ENCODE data around the gene OAS2. TPM values are rescaled to one million over a fixed set of nuclear protein-coding genes. Genes with fewer than 3 reads are reported as not detected.

Gene OAS2, protein sequence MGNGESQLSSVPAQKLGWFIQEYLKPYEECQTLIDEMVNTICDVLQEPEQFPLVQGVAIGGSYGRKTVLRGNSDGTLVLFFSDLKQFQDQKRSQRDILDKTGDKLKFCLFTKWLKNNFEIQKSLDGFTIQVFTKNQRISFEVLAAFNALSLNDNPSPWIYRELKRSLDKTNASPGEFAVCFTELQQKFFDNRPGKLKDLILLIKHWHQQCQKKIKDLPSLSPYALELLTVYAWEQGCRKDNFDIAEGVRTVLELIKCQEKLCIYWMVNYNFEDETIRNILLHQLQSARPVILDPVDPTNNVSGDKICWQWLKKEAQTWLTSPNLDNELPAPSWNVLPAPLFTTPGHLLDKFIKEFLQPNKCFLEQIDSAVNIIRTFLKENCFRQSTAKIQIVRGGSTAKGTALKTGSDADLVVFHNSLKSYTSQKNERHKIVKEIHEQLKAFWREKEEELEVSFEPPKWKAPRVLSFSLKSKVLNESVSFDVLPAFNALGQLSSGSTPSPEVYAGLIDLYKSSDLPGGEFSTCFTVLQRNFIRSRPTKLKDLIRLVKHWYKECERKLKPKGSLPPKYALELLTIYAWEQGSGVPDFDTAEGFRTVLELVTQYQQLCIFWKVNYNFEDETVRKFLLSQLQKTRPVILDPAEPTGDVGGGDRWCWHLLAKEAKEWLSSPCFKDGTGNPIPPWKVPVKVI
- 100 to 1,000 TPM; 327 to 331 TPM for total RNA-seq

DNA sequence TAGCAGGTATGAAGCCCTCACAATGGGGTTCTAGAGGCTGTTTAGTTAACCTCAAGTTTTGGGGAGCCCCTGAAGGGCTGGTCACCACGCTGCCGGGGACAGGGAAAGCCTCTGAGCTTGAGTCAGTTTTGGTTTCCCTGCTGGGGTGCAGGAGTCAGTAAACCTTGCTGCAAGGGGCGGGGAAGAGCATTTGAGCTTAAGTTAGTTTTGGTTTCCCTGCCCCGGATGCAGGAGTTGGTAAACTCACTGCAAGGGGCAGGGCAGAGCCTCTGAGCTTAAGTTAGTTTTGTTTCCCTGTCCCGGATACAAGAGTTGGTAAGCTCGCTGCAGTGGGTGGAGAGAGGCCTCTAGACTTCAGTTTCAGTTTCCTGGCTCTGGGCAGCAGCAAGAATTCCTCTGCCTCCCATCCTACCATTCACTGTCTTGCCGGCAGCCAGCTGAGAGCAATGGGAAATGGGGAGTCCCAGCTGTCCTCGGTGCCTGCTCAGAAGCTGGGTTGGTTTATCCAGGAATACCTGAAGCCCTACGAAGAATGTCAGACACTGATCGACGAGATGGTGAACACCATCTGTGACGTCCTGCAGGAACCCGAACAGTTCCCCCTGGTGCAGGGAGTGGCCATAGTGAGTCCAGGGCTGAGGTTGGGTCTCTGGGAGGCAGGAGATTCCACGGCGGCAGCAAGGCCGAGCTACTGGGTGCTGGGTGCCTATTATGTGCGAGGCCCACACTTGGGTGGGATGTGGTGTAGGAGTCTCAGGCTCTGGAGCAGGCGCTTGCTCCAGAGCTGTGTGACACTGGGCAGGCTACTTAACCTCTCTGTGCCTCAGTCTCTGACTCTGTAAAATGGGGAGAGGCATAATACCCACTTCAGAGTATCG is at the start of gene OAS2:
TSS of gene OAS2 (plus strand) at position 357 of the 878 bp plus-strand sequence. CDS start at position 447, 90 bp downstream.
- ChIA-PET POLR2A (interaction anchor here (0.7 to 7.4 kb wide), 37 partner anchors 9 to 1292 kb away, joined by 3 to 183 read pairs (median 4); partner anchors contain the start of genes DDX54, MAPKAPK5, OAS1 and OAS3), CTCF (interaction anchor here (0.6 to 3.3 kb wide), 11 partner anchors 10 to 207 kb away, joined by 3 to 69 read pairs (median 6); partner anchors contain the start of genes DDX54, OAS1, OAS3 and RITA1)
- H3K4me1 Mint-ChIP-seq = peaks cover 43% of the 10 kb centered on the region
- peak within 1 kb of the TSS; percentile 100 for H3K27ac Mint-ChIP-seq
- peak within 1 kb of the TSS; percentile 87 for H3K4me3 Mint-ChIP-seq
- H3K36me3 Mint-ChIP-seq (ENCODE audit: low read depth) = peaks cover 54% of the 10 kb centered on the region
- peak; percentile 91 for DNase-seq
- no peaks in the 10 kb centered on the region for H3K27me3 Mint-ChIP-seq
- H3K9me3 Mint-ChIP-seq = peaks cover 20% of the 10 kb centered on the region

DNA sequence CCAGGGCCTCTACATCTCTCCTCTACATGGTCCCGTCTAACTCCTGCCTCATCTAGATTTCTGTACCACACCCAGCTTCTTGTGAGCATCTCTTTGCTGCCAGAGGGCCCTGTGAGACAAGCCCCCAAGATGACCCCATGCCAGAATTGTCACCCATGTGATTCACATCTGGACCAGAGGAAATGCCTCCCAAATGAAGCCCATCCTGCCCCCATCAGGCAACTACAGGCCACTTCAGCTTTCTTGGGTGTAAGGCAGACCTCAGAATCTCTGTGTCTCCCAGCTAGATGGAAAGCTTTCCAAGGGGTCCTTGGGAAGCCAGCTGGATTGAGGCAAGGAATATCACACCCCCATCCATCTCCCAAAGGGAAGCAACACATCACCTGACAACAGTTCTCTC is 49.3 kb upstream of the OAS2 start:
- ChIA-PET POLR2A (interaction anchor here (2.2 kb wide), 1 partner anchor 22 kb away, joined by 7 read pairs; the partner anchor contains the start of gene OAS1), CTCF (no interaction called here)
- H3K4me1 Mint-ChIP-seq = no peaks in the 10 kb centered on the region
- H3K27me3 Mint-ChIP-seq = no peaks in the 10 kb centered on the region
- DNase-seq = no peak
- no peak overlapping the region for H3K27ac Mint-ChIP-seq
- H3K36me3 Mint-ChIP-seq (ENCODE audit: low read depth) = peaks cover 20% of the 10 kb centered on the region
- no peak overlapping the region for H3K4me3 Mint-ChIP-seq
- H3K9me3 Mint-ChIP-seq = no peaks in the 10 kb centered on the region

DNA sequence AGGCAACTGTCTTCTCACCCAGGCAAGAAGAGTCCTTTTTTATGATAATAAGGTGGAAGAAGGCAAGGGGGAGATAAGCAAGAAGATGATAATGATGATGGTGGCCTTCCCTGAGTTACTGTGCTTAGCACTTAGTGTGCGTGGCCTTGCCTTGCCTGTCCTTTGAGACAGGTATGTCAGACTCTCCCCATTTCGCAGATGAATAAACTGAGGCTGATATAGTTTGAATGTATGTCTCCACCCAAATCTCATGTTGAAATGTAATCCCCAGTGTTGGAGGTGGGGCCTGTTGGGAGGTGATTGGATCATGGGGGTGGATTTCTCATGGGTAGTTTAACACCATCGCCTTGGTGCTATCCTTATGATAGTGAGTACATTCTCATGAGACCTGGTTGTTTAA is 48.6 kb upstream of the OAS2 start:
- Mint-ChIP-seq H3K27me3 (no peaks in the 10 kb centered on the region), H3K4me1 (peaks cover 3% of the 10 kb centered on the region), H3K9me3 (no peaks in the 10 kb centered on the region), H3K36me3 (ENCODE audit: low read depth) (peaks cover 16% of the 10 kb centered on the region), H3K4me3 (no peak overlapping the region), H3K27ac (no peak overlapping the region)
- ChIA-PET CTCF (no interaction called here), POLR2A (no interaction called here)
- DNase-seq = no peak

DNA sequence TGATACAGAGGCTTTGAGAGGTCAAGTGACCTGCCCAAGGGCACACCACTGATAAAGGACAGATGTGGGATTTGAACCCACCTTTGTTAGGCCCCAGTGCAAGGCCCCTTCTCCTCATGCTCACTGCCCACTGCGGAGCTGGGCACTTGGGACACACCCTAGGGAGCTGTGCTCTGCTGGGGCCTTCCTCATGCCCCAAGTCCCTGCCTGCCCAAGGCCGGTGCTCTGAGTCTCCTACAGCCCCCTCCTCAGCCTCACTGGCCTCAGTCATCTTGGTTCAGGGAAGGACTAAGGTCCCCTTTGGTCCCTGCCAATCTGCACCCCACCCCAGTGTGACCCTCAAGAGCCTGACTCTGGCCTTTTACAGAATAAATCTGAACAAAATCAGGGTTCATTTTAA is 48.0 kb upstream of the OAS2 start:
- Mint-ChIP-seq H3K36me3 (ENCODE audit: low read depth) (peaks cover 10% of the 10 kb centered on the region), H3K27ac (no peak overlapping the region), H3K27me3 (no peaks in the 10 kb centered on the region), H3K4me1 (peaks cover 5% of the 10 kb centered on the region), H3K4me3 (no peak overlapping the region), H3K9me3 (no peaks in the 10 kb centered on the region)
- POLR2A ChIA-PET = interaction anchor here (1.4 to 2.0 kb wide), 2 partner anchors 9 to 23 kb away, joined by 3 to 12 read pairs; partner anchors contain the start of gene OAS1
- CTCF ChIA-PET = no interaction called here
- DNase-seq = no peak

DNA sequence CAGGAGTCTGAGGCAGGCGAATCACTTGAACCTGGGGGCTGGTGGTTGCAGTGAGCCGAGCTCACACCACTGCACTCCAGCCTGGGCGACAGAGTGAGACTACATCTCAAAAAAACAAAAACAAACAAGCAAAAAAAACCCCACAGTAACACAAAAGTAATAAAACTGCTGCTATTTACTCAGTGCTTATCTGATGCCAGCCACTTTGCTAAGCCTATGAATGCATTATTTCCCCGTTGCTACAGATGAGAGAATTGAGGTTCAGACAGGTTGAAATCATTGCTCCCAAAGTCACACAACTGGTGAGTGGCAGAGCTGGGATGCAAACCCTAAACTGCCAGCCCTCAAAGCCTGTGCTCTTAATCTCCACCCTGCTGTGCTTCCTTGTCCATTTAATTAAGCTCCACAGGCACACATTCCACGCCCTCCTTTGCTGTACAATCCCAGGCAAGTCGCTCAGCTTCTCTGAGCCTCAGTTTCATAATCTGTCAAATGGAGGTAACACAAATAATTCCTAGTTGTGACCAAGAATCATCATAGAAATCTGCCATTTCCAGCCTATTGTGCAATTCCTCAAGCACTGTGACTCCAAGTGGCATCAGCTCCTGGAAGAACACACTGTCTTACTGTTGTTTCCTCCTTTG is 45.7 kb upstream of the OAS2 start:
- POLR2A ChIA-PET = interaction anchor here (1.4 to 3.6 kb wide), 2 partner anchors 26 to 46 kb away, joined by 9 to 15 read pairs; partner anchors contain the start of genes OAS1 and OAS2

DNA sequence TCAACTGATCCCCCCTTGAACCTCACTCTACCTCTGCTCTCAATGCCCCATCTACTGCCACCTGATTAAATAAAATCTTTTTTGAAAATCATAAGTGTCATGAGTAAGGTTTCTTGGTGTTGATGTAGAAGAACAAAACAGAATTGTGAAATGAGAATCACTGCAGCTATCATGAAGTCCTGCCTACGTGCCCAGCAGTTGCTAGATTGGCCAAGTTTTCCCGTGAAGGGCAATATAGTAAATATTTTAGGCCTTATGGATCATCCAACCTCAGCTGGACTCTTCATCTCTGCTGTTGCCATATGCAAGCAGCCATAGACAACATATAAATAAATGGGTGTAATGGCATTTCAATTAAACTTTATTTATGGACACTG is 45.2 kb upstream of the OAS2 start:
- H3K27me3 Mint-ChIP-seq = no peaks in the 10 kb centered on the region
- peaks cover 5% of the 10 kb centered on the region for H3K36me3 Mint-ChIP-seq (ENCODE audit: low read depth)
- H3K27ac Mint-ChIP-seq = no peak overlapping the region
- ChIA-PET POLR2A (interaction anchor here (1.4 to 3.6 kb wide), 2 partner anchors 27 to 45 kb away, joined by 9 to 15 read pairs; partner anchors contain the start of genes OAS1 and OAS2), CTCF (interaction anchor here (1.2 to 1.6 kb wide), 2 partner anchors 33 to 60 kb away, joined by 3 to 8 read pairs; no protein-coding TSS in a partner anchor)
- H3K9me3 Mint-ChIP-seq = no peaks in the 10 kb centered on the region
- H3K4me3 Mint-ChIP-seq = no peak overlapping the region
- DNase-seq = no peak
- H3K4me1 Mint-ChIP-seq = peaks cover 25% of the 10 kb centered on the region

More for the DNA sequence above, 45.7 kb upstream of the OAS2 start:
- no peak for DNase-seq
- no peak overlapping the region for H3K27ac Mint-ChIP-seq
- peaks cover 20% of the 10 kb centered on the region for H3K4me1 Mint-ChIP-seq
- peaks cover 4% of the 10 kb centered on the region for H3K36me3 Mint-ChIP-seq (ENCODE audit: low read depth)
- CTCF ChIA-PET = interaction anchor here (1.2 to 1.6 kb wide), 2 partner anchors 32 to 60 kb away, joined by 3 to 8 read pairs; no protein-coding TSS in a partner anchor
- no peak overlapping the region for H3K4me3 Mint-ChIP-seq
- H3K9me3 Mint-ChIP-seq = no peaks in the 10 kb centered on the region
- H3K27me3 Mint-ChIP-seq = no peaks in the 10 kb centered on the region

DNA sequence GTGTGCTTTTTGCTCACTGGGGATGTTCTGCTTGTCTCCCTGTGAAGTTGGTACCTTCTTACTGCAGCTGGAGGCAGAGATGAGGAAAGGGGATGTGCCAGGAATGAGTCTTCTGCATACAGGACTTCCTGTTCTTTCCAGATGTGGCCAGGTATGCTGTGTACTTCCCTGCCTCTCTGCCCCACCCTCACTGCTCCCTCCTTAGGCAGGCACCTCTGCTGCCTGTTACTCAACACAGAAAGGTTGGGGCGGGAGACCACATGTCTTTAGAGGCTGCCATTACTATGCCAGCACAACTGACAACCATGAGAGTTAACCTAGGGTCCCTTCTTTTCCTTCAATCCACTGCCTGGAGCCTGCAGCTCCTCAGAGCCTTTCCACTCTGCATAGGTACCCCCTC is 42.1 kb upstream of the OAS2 start:
- ChIA-PET CTCF (no interaction called here), POLR2A (interaction anchor here (2.8 kb wide), 1 partner anchor 42 kb away, joined by 55 read pairs; the partner anchor contains the start of gene OAS2)
- H3K27me3 Mint-ChIP-seq = no peaks in the 10 kb centered on the region
- no peak overlapping the region for H3K27ac Mint-ChIP-seq
- no peak for DNase-seq
- peaks cover 39% of the 10 kb centered on the region for H3K4me1 Mint-ChIP-seq
- no peak overlapping the region for H3K4me3 Mint-ChIP-seq
- peaks cover 26% of the 10 kb centered on the region for H3K36me3 Mint-ChIP-seq (ENCODE audit: low read depth)
- H3K9me3 Mint-ChIP-seq = no peaks in the 10 kb centered on the region

DNA sequence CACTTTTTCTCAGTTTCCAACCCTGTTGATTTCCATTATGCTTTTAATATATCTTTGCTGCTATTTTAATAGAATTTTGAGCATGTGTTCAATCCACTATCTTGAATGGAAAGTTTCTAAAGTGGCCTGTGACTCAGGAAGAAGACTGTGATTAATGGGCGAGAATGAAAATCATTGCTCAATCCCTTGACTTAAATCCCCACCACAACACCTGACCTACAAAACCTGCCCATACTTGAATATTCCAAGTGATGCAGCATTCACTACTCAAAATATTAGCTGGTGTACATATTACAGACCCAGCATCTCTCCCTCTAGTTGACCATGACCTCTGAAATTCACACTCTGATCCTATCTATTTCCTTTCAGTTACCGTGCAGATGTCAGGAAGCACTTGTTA is 41.4 kb upstream of the OAS2 start:
- CTCF ChIA-PET = interaction anchor here (1.6 to 1.9 kb wide), 3 partner anchors 30 to 56 kb away, joined by 7 to 14 read pairs (median 13); partner anchors contain the start of gene OAS1
- Mint-ChIP-seq H3K4me3 (peak overlapping the region; percentile 6), H3K4me1 (peaks cover 46% of the 10 kb centered on the region), H3K27me3 (no peaks in the 10 kb centered on the region), H3K36me3 (ENCODE audit: low read depth) (peaks cover 32% of the 10 kb centered on the region), H3K9me3 (no peaks in the 10 kb centered on the region), H3K27ac (peak overlapping the region; percentile 55)
- POLR2A ChIA-PET = interaction anchor here (1.3 to 2.8 kb wide), 6 partner anchors 9 to 248 kb away, joined by 4 to 55 read pairs (median 5); partner anchors contain the start of genes OAS1 and OAS2
- no peak for DNase-seq

DNA sequence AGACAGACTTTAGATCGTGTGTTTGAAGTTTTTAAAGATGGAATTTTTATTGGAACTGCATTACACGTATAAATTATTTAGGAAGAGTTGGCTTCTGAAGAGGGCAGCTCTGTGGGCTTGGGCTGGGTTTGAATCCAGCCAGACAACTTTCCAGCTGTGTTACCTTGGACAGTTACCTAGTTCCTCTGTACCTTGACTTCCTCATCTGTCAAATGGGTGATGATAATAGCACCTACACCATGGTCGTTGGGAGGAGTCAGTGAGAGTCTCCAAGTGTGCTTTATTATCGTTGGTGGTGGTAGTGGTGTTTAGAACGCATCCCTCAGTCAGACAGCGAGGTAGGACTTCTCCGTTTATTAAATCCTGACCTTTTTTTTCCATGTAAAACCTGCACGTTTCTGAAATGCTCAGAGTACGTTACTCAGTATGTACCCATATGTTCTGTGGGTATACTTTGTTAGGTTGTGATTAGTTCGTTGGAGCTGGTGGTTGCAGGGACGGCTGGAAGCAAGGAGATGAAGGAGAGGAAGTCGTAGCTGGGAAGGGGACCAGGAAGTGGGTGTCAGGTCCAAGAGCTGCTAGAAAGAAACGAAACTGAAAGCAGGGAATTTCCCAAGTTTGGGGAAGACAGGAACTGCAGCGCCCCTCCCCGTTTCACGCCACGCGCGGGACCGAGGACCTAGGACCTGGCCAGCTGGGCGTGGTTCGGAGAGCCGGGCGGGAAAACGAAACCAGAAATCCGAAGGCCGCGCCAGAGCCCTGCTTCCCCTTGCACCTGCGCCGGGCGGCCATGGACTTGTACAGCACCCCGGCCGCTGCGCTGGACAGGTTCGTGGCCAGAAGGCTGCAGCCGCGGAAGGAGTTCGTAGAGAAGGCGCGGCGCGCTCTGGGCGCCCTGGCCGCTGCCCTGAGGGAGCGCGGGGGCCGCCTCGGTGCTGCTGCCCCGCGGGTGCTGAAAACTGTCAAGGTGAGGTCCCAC is 40.3 kb upstream of the OAS2 start, which contains the start of gene OAS3:
TSS of gene OAS3 (plus strand) at position 734 of the 979 bp plus-strand sequence. CDS start at position 791, 57 bp downstream.
- H3K4me1 Mint-ChIP-seq = peaks cover 51% of the 10 kb centered on the region
- CTCF ChIA-PET = interaction anchor here (1.3 to 1.9 kb wide), 4 partner anchors 31 to 55 kb away, joined by 7 to 14 read pairs (median 12); partner anchors contain the start of genes OAS1 and OAS2
- POLR2A ChIA-PET = interaction anchor here (0.8 to 2.8 kb wide), 9 partner anchors 10 to 247 kb away, joined by 3 to 55 read pairs (median 5); partner anchors contain the start of genes OAS1 and OAS2
- H3K36me3 Mint-ChIP-seq (ENCODE audit: low read depth) = peaks cover 41% of the 10 kb centered on the region
- DNase-seq = peak; percentile 82
- peak within 1 kb of the TSS; percentile 82 for H3K4me3 Mint-ChIP-seq
- no peaks in the 10 kb centered on the region for H3K27me3 Mint-ChIP-seq
- peak within 1 kb of the TSS; percentile 93 for H3K27ac Mint-ChIP-seq
- no peaks in the 10 kb centered on the region for H3K9me3 Mint-ChIP-seq

DNA sequence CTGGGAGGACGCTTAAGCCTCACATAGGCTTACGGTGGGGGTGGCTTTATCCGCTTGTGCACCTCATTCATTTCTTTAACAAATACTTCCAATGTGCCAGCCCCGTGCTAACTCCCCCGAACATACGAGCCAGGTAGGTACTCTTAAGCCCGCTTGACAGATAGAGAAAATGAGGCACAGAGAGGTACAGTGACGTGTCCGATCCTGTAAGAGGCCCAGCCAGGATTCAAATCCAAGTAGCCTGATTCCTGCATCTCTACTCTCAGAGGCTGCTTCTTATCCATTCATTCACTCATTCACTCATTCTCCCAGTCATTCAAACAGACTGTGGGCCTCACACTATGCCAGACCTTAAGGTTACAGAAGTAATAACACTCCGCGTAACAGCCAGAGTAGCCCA is 39.6 kb upstream of the OAS2 start:
- peaks cover 47% of the 10 kb centered on the region for H3K36me3 Mint-ChIP-seq (ENCODE audit: low read depth)
- CTCF ChIA-PET = interaction anchor here (1.8 to 2.6 kb wide), 2 partner anchors 39 kb away, joined by 14 read pairs; no protein-coding TSS in a partner anchor
- POLR2A ChIA-PET = interaction anchor here (1.1 to 3.4 kb wide), 5 partner anchors 13 to 40 kb away, joined by 5 to 55 read pairs (median 41); partner anchors contain the start of genes OAS1 and OAS2
- H3K4me3 Mint-ChIP-seq = peak overlapping the region; percentile 82
- H3K27me3 Mint-ChIP-seq = no peaks in the 10 kb centered on the region
- H3K4me1 Mint-ChIP-seq = peaks cover 51% of the 10 kb centered on the region
- no peak for DNase-seq
- H3K27ac Mint-ChIP-seq = peak overlapping the region; percentile 93
- H3K9me3 Mint-ChIP-seq = no peaks in the 10 kb centered on the region

Data from activated CD4-positive, alpha-beta memory T cell treated with anti-CD3 and anti-CD28 coated beads, Interleukin-2, amount 10 ng/mL, durations not matched to agents 7 days and 5 days (primary cell).